Astrocyte (in vitro differentiated cells and primary cell): ENCODE data around the gene CYP2E1. TPM values are rescaled to one million over a fixed set of nuclear protein-coding genes. Genes with fewer than 3 reads are reported as not detected.

ENCODE experiments used
- DNase-seq: peaks from one replicate; pipeline ENCODE4 v3.0.0-alpha.2; 2010; ENCODE audit warnings: low read depth
- FAIRE-seq: peaks from 2 replicates; lab custom pipeline; 2011; peaks lifted over from hg19 to GRCh38; lab: Jason Lieb, UNC
- H2AFZ ChIP-seq: 2 replicates; pipeline ENCODE4 v1.6.0; 2012; ENCODE audit warnings: low read depth, low read length, inconsistent platforms
- H3K27ac ChIP-seq: 2 replicates; pipeline ENCODE4 v1.5.1; 2011; ENCODE audit warnings: low read depth, low read length, inconsistent platforms
- H3K27me3 ChIP-seq: 2 replicates; pipeline ENCODE4 v1.6.0; 2011; ENCODE audit warnings: low read length, inconsistent platforms; ENCODE audit not compliant: insufficient read depth
- H3K36me3 ChIP-seq: 2 replicates; pipeline ENCODE4 v1.5.1; 2011; ENCODE audit warnings: low read length, inconsistent platforms; ENCODE audit not compliant: insufficient read depth
- H3K4me1 ChIP-seq: 2 replicates; pipeline ENCODE4 v1.5.1; 2011; ENCODE audit warnings: low read length, inconsistent platforms; ENCODE audit not compliant: insufficient read depth
- H3K4me2 ChIP-seq: 2 replicates; pipeline ENCODE4 v1.6.0; 2012; ENCODE audit warnings: low read length, inconsistent platforms
- H3K4me3 ChIP-seq: 2 replicates; pipeline ENCODE4 v1.5.1; 2011; ENCODE audit warnings: low read depth, mild to moderate bottlenecking, low read length, inconsistent platforms; ENCODE audit not compliant: insufficient read depth
- H3K79me2 ChIP-seq: 2 replicates; pipeline ENCODE4 v1.6.0; 2012; ENCODE audit warnings: mild to moderate bottlenecking, low read length, inconsistent platforms; ENCODE audit not compliant: insufficient read depth
- H3K9ac ChIP-seq: 2 replicates; pipeline ENCODE4 v1.6.0; 2012; ENCODE audit warnings: mild to moderate bottlenecking, low read length, inconsistent platforms
- H3K9me3 ChIP-seq: 2 replicates; pipeline ENCODE4 v1.5.1; 2012; ENCODE audit warnings: low read depth, mild to moderate bottlenecking, low read length, inconsistent platforms; ENCODE audit not compliant: insufficient read depth
- H4K20me1 ChIP-seq: 2 replicates; pipeline ENCODE4 v1.6.0; 2012; ENCODE audit warnings: low read length, inconsistent platforms; ENCODE audit not compliant: insufficient read depth
- H3K27ac Mint-ChIP-seq: one replicate; pipeline ENCODE4 v1.8.0; 2021; ENCODE audit warnings: mild to moderate bottlenecking, mixed read lengths; ENCODE audit not compliant: unreplicated experiment
- H3K27me3 Mint-ChIP-seq: one replicate; pipeline ENCODE4 v1.8.0; 2021; ENCODE audit warnings: low read depth, mixed read lengths; ENCODE audit not compliant: unreplicated experiment
- H3K36me3 Mint-ChIP-seq: one replicate; pipeline ENCODE4 v1.8.0; 2021; ENCODE audit warnings: low read depth, mixed read lengths; ENCODE audit not compliant: unreplicated experiment
- H3K4me1 Mint-ChIP-seq: one replicate; pipeline ENCODE4 v1.8.0; 2021; ENCODE audit warnings: low read depth, mixed read lengths; ENCODE audit not compliant: unreplicated experiment
- H3K4me3 Mint-ChIP-seq: one replicate; pipeline ENCODE4 v1.8.0; 2021; ENCODE audit warnings: mild to moderate bottlenecking, moderate library complexity, mixed read lengths; ENCODE audit not compliant: unreplicated experiment
- H3K9me3 Mint-ChIP-seq: one replicate; pipeline ENCODE4 v1.8.0; 2021; ENCODE audit warnings: mild to moderate bottlenecking, mixed read lengths; ENCODE audit not compliant: unreplicated experiment
- CTCF ChIP-seq: IDR thresholded peaks from 2 replicates; pipeline ENCODE4 v1.5.1; 2011; ENCODE audit warnings: low read depth, mild to moderate bottlenecking, inconsistent platforms, low read length, moderate library complexity; ENCODE audit not compliant: insufficient read depth
- EZH2 ChIP-seq: IDR thresholded peaks from 2 replicates; pipeline ENCODE4 v1.6.1; 2012; ENCODE audit warnings: mild to moderate bottlenecking, low read length, inconsistent platforms; ENCODE audit not compliant: insufficient read depth
- total RNA-seq: library from RNA; stranded (reverse); gene quantifications from 2 replicates; pipeline ENCODE4 v1.2.1, GENCODE V29; 2021

The CYP2E1 gene
- total RNA-seq, 1 donor from 2014 or later = 2.2 TPM

- Mint-ChIP-seq H3K4me3 (no peak overlapping the region), H3K27ac (no peak overlapping the region), H3K9me3 (peaks cover 22% of the 10 kb centered on the region), H3K4me1 (no peaks in the 10 kb centered on the region), H3K36me3 (no peaks in the 10 kb centered on the region), H3K27me3 (peaks cover 20% of the 10 kb centered on the region)
- Histone ChIP-seq H3K79me2 (no peaks in the 10 kb centered on the region), H3K4me2 (no peak overlapping the region), H3K27ac (no peak overlapping the region), H3K9me3 (no peaks in the 10 kb centered on the region), H3K4me1 (no peaks in the 10 kb centered on the region), H3K4me3 (no peak overlapping the region), H3K36me3 (no peaks in the 10 kb centered on the region), H3K27me3 (no peaks in the 10 kb centered on the region), H2AFZ (no peak overlapping the region), H4K20me1 (no peaks in the 10 kb centered on the region), H3K9ac (no peak overlapping the region)
- TF ChIP-seq EZH2 (no peak), CTCF (no peak)
- no peak for DNase-seq
- no peak for FAIRE-seq
Observed at GRCh38 chr10:133484818-133485217, 42.3 kb upstream of the CYP2E1 start.

- DNase-seq (no peak), FAIRE-seq (no peak)
- no peak overlapping the region for H3K4me3 ChIP-seq
- peaks cover 26% of the 10 kb centered on the region for H3K9me3 Mint-ChIP-seq
- H3K9me3 ChIP-seq = no peaks in the 10 kb centered on the region
- H3K27ac Mint-ChIP-seq = no peak overlapping the region
- H3K9ac ChIP-seq = no peak overlapping the region
- no peaks in the 10 kb centered on the region for H4K20me1 ChIP-seq
- H3K36me3 ChIP-seq = no peaks in the 10 kb centered on the region
- no peak overlapping the region for H3K27ac ChIP-seq
- no peaks in the 10 kb centered on the region for H3K79me2 ChIP-seq
- no peak overlapping the region for H2AFZ ChIP-seq
- H3K36me3 Mint-ChIP-seq = no peaks in the 10 kb centered on the region
- peaks cover 11% of the 10 kb centered on the region for H3K27me3 Mint-ChIP-seq
- no peak overlapping the region for H3K4me3 Mint-ChIP-seq
- H3K27me3 ChIP-seq = no peaks in the 10 kb centered on the region
- H3K4me2 ChIP-seq = no peak overlapping the region
- no peaks in the 10 kb centered on the region for H3K4me1 ChIP-seq
- no peaks in the 10 kb centered on the region for H3K4me1 Mint-ChIP-seq
- no peak for TF ChIP-seq EZH2
- no peak for TF ChIP-seq CTCF
Observed at GRCh38 chr10:133487085-133487484, 40.1 kb upstream of the CYP2E1 start.

- Histone ChIP-seq H3K4me1 (no peaks in the 10 kb centered on the region), H2AFZ (no peak overlapping the region), H3K79me2 (no peaks in the 10 kb centered on the region), H3K9me3 (no peaks in the 10 kb centered on the region), H3K27ac (no peak overlapping the region), H3K27me3 (no peaks in the 10 kb centered on the region), H3K4me3 (no peak overlapping the region), H3K9ac (no peak overlapping the region), H3K36me3 (no peaks in the 10 kb centered on the region), H4K20me1 (no peaks in the 10 kb centered on the region), H3K4me2 (no peak overlapping the region)
- DNase-seq (no peak), FAIRE-seq (no peak)
- Mint-ChIP-seq H3K27ac (no peak overlapping the region), H3K4me1 (no peaks in the 10 kb centered on the region), H3K27me3 (peaks cover 8% of the 10 kb centered on the region), H3K4me3 (no peak overlapping the region), H3K9me3 (peaks cover 26% of the 10 kb centered on the region), H3K36me3 (no peaks in the 10 kb centered on the region)
- TF ChIP-seq EZH2 (no peak), CTCF (no peak)
Observed at GRCh38 chr10:133488354-133488753, 38.8 kb upstream of the CYP2E1 start.
